ENCODE results near the gene TMEM131L.

Gene TMEM131L

DNA sequence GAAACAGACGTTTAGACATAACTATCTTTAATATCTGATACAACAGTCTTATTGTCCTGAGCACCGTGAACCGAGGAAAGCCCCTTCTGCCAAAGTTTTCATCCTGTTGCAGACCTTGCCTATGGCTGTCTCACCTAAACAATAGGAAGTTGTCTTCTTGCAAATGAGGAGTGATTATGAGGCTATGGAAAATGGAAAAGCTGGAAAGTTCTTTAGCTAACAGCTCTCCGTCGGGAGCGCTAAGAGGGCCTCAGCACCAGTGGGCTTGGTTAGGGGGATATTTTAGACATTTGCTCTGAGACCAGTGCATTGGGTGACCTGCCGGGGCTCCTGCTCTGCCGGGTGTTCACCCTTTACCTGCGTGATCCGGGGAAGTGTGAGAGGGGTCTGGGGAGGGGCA is 28.4 kb downstream of the TMEM131L start:
- H3K9ac ChIP-seq (ENCODE audit: low read length) = no peak overlapping the region
- no peak overlapping the region for H3K4me3 ChIP-seq (ENCODE audit: low read length)
- no peak for DNase-seq
- no peaks in the 10 kb centered on the region for H3K27me3 ChIP-seq (replicated peaks; ENCODE audit: insufficient read depth, low read length)
- no peaks in the 10 kb centered on the region for H3K9me2 ChIP-seq (replicated peaks; ENCODE audit: insufficient read depth, low read length)
- H2AFZ ChIP-seq (ENCODE audit: low read length) = no peak overlapping the region
- no peaks in the 10 kb centered on the region for H4K20me1 ChIP-seq (ENCODE audit: insufficient read depth, low read length)
- no peaks in the 10 kb centered on the region for H3K4me1 ChIP-seq (ENCODE audit: low read length)
- no peaks in the 10 kb centered on the region for H3K36me3 ChIP-seq (replicated peaks; ENCODE audit: insufficient read depth, low read length)
- H3K79me2 ChIP-seq (ENCODE audit: low read length) = no peaks in the 10 kb centered on the region
- no peaks in the 10 kb centered on the region for H3K9me3 ChIP-seq (replicated peaks; ENCODE audit: insufficient read depth, low read length)
- TF ChIP-seq EZH2phosphoT487 (IDR thresholded peaks at IDR 0.05; ENCODE audit: low read length) (no peak), EZH2 (optimal IDR thresholded peaks at IDR 0.05; ENCODE audit: low read depth, low read length) (no peak)
- TF ChIP-seq, protein P1, sequence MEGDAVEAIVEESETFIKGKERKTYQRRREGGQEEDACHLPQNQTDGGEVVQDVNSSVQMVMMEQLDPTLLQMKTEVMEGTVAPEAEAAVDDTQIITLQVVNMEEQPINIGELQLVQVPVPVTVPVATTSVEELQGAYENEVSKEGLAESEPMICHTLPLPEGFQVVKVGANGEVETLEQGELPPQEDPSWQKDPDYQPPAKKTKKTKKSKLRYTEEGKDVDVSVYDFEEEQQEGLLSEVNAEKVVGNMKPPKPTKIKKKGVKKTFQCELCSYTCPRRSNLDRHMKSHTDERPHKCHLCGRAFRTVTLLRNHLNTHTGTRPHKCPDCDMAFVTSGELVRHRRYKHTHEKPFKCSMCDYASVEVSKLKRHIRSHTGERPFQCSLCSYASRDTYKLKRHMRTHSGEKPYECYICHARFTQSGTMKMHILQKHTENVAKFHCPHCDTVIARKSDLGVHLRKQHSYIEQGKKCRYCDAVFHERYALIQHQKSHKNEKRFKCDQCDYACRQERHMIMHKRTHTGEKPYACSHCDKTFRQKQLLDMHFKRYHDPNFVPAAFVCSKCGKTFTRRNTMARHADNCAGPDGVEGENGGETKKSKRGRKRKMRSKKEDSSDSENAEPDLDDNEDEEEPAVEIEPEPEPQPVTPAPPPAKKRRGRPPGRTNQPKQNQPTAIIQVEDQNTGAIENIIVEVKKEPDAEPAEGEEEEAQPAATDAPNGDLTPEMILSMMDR (IDR thresholded peaks at IDR 0.05; ENCODE audit: low read length) = no peak
- no peak overlapping the region for H3K4me2 ChIP-seq (ENCODE audit: low read depth, low read length)
- H3K27ac ChIP-seq (ENCODE audit: low read length) = no peak overlapping the region
- no peaks in the 10 kb centered on the region for H3F3A ChIP-seq (ENCODE audit: insufficient read depth, low read length)

DNA sequence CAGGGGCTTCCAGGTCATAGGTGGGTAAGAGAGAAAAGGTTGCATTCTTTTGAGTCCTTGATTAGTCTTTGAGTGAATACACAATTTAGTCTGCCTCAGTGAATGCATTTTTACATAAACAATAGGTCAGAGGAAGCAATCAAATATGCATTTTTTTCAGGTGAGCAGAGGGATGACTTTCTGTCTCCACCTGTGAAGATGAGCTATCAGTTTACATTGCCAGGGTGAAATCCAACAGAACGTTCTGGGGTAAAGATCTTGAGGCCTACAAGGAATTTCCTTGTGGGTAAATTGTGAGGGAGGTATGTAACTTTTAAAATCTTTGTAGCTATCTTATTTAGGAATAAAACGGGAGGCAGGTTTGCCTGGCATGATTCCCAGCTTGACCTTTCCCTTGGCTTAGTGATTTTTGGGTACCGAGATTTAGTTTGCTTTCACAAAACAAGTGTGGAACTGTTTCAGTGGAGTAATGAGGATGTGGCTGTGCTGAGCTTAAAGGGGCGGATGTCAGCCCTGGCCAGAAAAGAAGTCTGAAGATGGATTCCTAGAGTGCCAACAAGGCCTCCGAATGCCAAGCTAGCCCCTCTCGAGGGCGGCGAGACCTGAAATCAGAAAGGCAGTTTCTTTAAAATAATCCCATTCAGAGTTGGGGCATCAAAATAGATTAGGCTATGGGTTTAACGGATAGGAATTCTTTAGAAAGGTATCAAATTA is 29.5 kb downstream of the TMEM131L start:
- DNase-seq = no peak
- Histone ChIP-seq H3K36me3 (replicated peaks; ENCODE audit: insufficient read depth, low read length) (no peaks in the 10 kb centered on the region), H4K20me1 (ENCODE audit: insufficient read depth, low read length) (no peaks in the 10 kb centered on the region), H3K79me2 (ENCODE audit: low read length) (no peaks in the 10 kb centered on the region), H3K4me1 (ENCODE audit: low read length) (no peaks in the 10 kb centered on the region), H2AFZ (ENCODE audit: low read length) (no peak overlapping the region), H3K9me3 (replicated peaks; ENCODE audit: insufficient read depth, low read length) (no peaks in the 10 kb centered on the region), H3K9ac (ENCODE audit: low read length) (no peak overlapping the region), H3K4me2 (ENCODE audit: low read depth, low read length) (no peak overlapping the region), H3K27ac (ENCODE audit: low read length) (no peak overlapping the region), H3K9me2 (replicated peaks; ENCODE audit: insufficient read depth, low read length) (no peaks in the 10 kb centered on the region), H3F3A (ENCODE audit: insufficient read depth, low read length) (no peaks in the 10 kb centered on the region), H3K4me3 (ENCODE audit: low read length) (no peak overlapping the region), H3K27me3 (replicated peaks; ENCODE audit: insufficient read depth, low read length) (no peaks in the 10 kb centered on the region)
- no peak for TF ChIP-seq EZH2phosphoT487 (IDR thresholded peaks at IDR 0.05; ENCODE audit: low read length)
- TF ChIP-seq EZH2 (optimal IDR thresholded peaks at IDR 0.05; ENCODE audit: low read depth, low read length) = no peak
- TF ChIP-seq, protein P1 (IDR thresholded peaks at IDR 0.05; ENCODE audit: low read length) = no peak

DNA sequence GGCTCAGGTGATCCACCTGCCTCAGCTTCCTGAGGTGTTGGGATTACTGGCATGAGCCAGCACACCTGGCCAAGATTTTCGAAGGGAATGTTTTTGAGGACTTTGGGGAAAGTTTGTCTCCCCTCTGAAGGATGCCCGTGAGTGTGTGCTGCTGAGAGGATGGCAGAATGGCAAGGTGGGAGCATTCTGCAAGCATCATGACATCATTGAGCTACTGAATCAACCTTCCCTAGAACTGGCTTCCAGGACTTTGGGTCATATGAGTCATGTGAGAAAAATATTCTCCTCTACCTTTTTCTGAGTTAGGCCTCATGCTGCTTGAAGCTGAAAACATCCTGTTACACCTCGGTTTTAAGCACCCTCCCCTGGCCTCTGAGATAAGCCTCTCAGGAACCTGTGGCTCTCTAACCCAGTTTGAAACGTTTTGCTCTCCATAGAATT is 31.0 kb downstream of the TMEM131L start:
- H3K79me2 ChIP-seq (ENCODE audit: low read length) = no peaks in the 10 kb centered on the region

More for the DNA sequence above, 31.0 kb downstream of the TMEM131L start:
- Histone ChIP-seq H3K27ac (ENCODE audit: low read length) (no peak overlapping the region), H3K4me2 (ENCODE audit: low read depth, low read length) (no peak overlapping the region), H3F3A (ENCODE audit: insufficient read depth, low read length) (no peaks in the 10 kb centered on the region), H3K4me1 (ENCODE audit: low read length) (no peaks in the 10 kb centered on the region), H2AFZ (ENCODE audit: low read length) (no peak overlapping the region), H3K4me3 (ENCODE audit: low read length) (no peak overlapping the region), H3K9me2 (replicated peaks; ENCODE audit: insufficient read depth, low read length) (no peaks in the 10 kb centered on the region), H3K9ac (ENCODE audit: low read length) (no peak overlapping the region), H3K27me3 (replicated peaks; ENCODE audit: insufficient read depth, low read length) (no peaks in the 10 kb centered on the region), H4K20me1 (ENCODE audit: insufficient read depth, low read length) (no peaks in the 10 kb centered on the region), H3K36me3 (replicated peaks; ENCODE audit: insufficient read depth, low read length) (no peaks in the 10 kb centered on the region), H3K9me3 (replicated peaks; ENCODE audit: insufficient read depth, low read length) (no peaks in the 10 kb centered on the region)
- TF ChIP-seq EZH2phosphoT487 (IDR thresholded peaks at IDR 0.05; ENCODE audit: low read length) (no peak), EZH2 (optimal IDR thresholded peaks at IDR 0.05; ENCODE audit: low read depth, low read length) (no peak)
- TF ChIP-seq, protein P1 (IDR thresholded peaks at IDR 0.05; ENCODE audit: low read length) = no peak
- no peak for DNase-seq
